GM12801 (cell line): Measurements from ENCODE around the gene FPR2.

ENCODE experiments used
- CTCF ChIP-seq: IDR thresholded peaks from one replicate; pipeline ENCODE4 v1.5.1; 2011; ENCODE audit warnings: control low read depth; ENCODE audit not compliant: insufficient read length; ENCODE audit errors: extremely low read depth

Gene FPR2

GRCh38 chr19:51716925-51717324 lies 44.1 kb upstream of the FPR2 start:
- TF ChIP-seq CTCF: no peak

- no peak for TF ChIP-seq CTCF
These were observed 41.6 kb upstream of the FPR2 start for GRCh38 chr19:51719251-51719988.

- no peak for TF ChIP-seq CTCF
These were observed 39.1 kb upstream of the FPR2 start for GRCh38 chr19:51721905-51722304.

GRCh38 chr19:51722492-51722891 lies 38.5 kb upstream of the FPR2 start:
- TF ChIP-seq CTCF: no peak

- TF ChIP-seq CTCF: no peak
These were observed 36.4 kb upstream of the FPR2 start for GRCh38 chr19:51724543-51724942.

GRCh38 chr19:51726049-51726448 lies 34.9 kb upstream of the FPR2 start:
- TF ChIP-seq CTCF: no peak

GRCh38 chr19:51727349-51727880 lies 33.6 kb upstream of the FPR2 start:
- no peak for TF ChIP-seq CTCF

- no peak for TF ChIP-seq CTCF
These were observed 31.2 kb upstream of the FPR2 start for GRCh38 chr19:51729781-51730180.
